ENCODE measurements around the gene SMOC2.

DNA sequence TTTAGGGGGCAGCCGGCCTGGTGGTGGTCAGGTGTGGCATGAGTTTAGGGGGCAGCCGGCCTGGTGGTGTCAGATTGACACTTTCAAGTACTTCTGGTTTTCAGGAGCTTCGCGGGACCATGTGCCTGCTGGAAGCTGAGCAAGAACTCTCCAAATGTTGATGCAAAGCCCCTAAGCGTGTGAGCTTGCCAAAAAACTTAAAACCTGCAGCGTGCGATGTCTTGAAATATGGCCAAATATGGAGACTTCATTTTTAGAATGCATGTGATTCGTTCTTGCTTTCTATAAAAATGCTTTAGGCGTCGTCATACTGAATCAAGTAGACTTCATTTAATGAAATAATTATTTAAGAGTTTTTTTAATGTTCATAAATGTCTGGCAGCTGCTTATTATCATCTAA, 149.4 kb downstream of the SMOC2 start:
- TF ChIP-seq, protein P1, sequence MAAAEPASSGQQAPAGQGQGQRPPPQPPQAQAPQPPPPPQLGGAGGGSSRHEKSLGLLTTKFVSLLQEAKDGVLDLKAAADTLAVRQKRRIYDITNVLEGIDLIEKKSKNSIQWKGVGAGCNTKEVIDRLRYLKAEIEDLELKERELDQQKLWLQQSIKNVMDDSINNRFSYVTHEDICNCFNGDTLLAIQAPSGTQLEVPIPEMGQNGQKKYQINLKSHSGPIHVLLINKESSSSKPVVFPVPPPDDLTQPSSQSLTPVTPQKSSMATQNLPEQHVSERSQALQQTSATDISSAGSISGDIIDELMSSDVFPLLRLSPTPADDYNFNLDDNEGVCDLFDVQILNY (CRISPR knock-in tag; conservative IDR thresholded peaks at IDR 0.05): no peak
- TF ChIP-seq, protein P2, sequence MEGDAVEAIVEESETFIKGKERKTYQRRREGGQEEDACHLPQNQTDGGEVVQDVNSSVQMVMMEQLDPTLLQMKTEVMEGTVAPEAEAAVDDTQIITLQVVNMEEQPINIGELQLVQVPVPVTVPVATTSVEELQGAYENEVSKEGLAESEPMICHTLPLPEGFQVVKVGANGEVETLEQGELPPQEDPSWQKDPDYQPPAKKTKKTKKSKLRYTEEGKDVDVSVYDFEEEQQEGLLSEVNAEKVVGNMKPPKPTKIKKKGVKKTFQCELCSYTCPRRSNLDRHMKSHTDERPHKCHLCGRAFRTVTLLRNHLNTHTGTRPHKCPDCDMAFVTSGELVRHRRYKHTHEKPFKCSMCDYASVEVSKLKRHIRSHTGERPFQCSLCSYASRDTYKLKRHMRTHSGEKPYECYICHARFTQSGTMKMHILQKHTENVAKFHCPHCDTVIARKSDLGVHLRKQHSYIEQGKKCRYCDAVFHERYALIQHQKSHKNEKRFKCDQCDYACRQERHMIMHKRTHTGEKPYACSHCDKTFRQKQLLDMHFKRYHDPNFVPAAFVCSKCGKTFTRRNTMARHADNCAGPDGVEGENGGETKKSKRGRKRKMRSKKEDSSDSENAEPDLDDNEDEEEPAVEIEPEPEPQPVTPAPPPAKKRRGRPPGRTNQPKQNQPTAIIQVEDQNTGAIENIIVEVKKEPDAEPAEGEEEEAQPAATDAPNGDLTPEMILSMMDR (CRISPR knock-in tag; IDR thresholded peaks at IDR 0.05): no peak
- TF ChIP-seq SRSF9 (IDR thresholded peaks at IDR 0.05; ENCODE audit: borderline replicate concordance, insufficient read depth, low read depth, low read length, poor library complexity, severe bottlenecking) (no peak), ZNF317 (CRISPR knock-in tag; IDR thresholded peaks at IDR 0.05) (no peak), ZBTB8A (CRISPR knock-in tag; IDR thresholded peaks at IDR 0.05; ENCODE audit: borderline replicate concordance, low read depth) (no peak)

Measured in HepG2 (cell line).